NCI-H2029 treated with DMSO at 0.1 percent for 48 hours (cell line): Measurements from ENCODE around the gene THSD7A.

Source experiments
- DNase-seq: peaks from one replicate; lab custom pipeline; 2025; lab: John Stamatoyannopoulos, UW

The THSD7A gene

DNA sequence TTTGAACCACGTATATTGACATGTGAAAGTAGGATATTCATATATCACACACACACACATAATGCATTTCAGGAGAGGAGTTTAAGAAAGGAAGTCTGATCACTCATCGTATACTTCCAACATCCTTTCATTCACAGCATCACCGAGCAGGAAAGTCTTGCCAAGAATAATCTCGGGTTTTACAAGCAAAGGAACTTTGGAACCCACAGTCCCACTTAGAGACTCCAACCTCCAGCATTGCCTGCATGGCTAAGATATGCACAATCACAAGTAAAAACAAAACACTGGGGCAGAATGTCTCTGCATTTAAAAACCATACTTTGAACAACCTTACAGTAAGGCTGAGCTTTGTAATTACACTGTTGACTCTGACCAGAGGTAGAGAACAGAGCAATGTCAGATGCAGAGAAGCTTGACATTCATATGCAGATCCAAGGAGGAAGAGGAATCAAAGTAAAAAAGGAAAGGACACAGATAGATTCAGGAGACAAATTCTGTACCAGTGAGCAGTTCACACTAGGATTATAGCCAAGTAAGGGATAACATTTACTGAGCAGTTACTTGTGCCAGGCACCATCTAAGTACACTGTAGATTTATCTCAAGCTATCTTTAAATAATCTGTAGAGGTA, 14.8 kb downstream of the THSD7A start:
- no peak for DNase-seq

- DNase-seq = no peak
Observed at GRCh38 chr7:11811709-11812108, 20.3 kb downstream of the THSD7A start.

GRCh38 chr7:11810043-11810625, 21.9 kb downstream of the THSD7A start:
- DNase-seq = no peak

DNA sequence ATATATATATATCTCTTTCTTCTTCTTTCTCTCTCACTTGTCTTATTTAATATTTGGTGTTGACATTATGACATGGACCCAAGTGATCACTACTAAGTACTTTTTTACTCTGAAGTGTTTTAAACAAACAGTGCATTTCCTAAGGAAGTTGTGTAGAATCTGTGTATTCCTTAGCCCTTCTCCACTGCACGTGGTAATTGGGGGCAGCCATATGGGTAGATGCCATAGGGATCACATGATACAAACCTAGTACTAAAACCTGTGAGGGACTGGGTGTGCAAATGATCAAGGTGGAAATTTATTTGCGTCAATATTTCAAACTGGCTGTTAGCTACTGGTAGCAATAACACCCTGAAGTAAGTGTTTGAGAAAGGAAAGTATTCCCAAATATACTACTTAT, 25.0 kb downstream of the THSD7A start:
- no peak for DNase-seq

- no peak for DNase-seq
Observed at GRCh38 chr7:11804621-11805020, 27.4 kb downstream of the THSD7A start.

DNA sequence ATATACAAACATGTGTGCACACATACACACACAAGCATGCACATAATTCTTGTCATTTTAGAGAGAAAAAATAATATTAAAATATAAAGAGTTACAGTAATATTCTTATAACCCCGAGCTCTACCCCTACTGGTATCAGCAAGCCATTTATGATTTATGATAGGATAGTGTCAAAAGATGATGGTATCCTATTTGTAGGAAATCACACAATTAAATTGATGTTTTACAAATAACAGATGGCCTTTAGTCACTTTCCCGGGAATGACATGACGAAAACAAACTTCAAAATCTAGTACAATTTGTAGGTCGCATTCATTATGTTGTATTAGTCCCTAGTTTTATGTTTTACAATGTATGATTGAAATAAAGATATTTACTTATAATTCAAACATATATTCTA, 36.8 kb downstream of the THSD7A start:
- DNase-seq = no peak

- DNase-seq = no peak
Observed at GRCh38 chr7:11792166-11792565, 39.8 kb downstream of the THSD7A start.

DNA sequence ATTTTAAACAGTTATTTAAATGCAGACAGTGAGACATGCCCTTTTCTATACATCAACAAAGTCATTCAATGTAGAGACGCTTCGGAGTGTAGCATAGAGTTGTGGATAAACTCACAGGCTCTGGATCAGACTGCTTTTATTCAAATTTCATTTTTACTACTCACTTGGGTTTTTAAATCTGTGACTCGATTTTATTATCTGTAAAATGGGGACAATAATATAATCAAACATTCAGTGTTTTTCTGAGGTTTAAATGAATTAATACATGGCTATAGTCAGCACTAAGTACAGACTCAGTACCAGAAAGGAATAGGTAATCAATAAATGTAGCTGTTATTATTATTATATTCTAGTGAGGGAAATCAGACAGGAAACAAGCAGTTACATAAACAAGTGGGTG, 43.4 kb downstream of the THSD7A start:
- no peak for DNase-seq

DNA sequence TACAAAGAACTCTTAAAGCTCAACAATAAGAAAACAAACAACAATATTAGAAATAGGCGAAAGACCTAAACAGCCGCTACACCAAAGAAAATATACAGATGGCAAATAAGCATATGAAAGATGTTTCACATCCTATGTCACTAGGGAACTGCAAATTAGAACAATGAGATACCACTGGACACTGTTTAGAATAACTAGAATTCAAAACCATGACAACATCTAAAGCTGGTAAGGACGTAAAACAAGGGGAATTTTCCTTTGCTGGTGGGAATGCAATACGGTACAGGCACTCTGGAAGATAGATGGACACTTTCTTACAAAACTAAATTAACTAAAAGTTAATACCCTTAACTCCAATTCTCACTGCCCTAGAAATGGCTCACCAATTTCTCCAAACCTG, 44.5 kb downstream of the THSD7A start:
- no peak for DNase-seq

- no peak for DNase-seq
Observed at GRCh38 chr7:11786186-11786585, 45.8 kb downstream of the THSD7A start.

- no peak for DNase-seq
Observed at GRCh38 chr7:11784769-11785536, 47.0 kb downstream of the THSD7A start.

DNA sequence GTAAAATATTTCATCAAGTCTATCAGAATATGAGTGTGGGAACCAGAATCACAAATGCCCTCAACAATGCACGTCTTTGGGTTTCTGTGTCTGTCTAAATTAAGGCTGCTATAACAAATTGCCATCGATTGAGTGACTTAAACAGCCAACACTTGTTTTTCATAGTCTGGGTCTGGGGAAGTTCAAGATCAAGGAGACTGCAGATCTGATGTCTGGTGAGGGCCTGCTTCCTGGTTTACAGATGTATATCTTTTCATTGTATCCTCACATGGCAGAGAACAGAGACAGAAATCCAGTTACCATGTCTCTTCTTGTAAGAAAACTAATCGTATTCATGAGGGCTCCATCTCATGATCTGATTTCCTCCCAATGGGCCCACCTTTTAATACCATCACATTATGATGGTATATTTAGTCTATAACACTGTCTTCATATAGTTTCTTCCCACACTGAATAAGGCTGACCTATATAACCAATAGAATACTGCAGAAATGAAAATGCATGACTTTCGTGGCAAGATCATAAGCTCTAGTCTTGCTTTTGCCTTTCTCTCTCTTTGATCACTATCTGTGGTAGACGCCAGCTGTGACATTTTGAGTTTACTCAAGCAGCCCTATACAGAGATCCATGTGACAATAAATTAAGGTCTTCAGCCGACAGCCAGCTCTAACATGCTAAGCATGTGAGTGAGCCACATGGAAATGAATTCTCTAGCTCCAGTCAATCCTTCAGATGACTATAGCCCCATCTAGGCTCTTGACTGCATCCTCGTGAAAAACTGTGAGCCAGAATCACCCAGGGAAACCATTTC, 51.9 kb downstream of the THSD7A start:
- no peak for DNase-seq

DNA sequence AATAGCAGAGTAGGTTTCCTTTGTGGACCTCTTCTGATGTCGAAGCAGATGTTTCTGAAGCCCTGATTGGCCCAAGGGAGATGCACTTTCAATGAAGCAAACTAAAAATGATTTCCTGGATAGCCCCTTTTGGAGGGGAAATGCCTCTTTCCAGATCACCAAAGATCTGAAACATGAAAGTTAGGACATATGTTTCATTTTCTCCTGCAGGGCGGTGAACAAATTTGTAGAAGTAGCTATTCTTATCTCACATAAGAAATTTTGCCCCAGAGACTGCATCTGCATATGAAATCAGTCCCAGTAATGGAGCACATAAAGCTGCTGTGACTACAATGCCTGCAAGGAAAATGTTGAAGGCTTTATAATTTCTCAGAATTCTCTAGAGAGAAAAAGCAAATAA, 56.0 kb downstream of the THSD7A start:
- no peak for DNase-seq

DNA sequence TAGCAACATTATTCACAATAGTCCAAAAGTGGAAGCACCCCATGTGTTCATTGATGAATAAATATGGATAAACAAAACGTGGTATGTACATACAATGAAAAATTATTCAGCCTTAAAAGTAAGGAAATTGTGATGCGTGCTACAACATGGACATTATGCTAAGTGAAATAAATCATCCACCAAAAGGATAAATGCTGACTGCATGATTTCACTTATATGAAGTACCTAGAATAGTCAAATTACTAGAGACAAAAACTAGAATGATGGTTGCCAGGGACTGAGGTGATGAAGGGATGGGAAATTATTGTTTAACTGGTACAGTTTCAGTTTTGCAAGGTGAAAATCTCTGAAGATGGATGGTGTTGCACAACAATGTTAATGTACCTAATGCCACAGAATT, 56.6 kb downstream of the THSD7A start:
- DNase-seq = no peak

- DNase-seq = no peak
Observed at GRCh38 chr7:11768263-11768662, 63.7 kb downstream of the THSD7A start.

GRCh38 chr7:11767148-11767547, 64.8 kb downstream of the THSD7A start:
- no peak for DNase-seq

DNA sequence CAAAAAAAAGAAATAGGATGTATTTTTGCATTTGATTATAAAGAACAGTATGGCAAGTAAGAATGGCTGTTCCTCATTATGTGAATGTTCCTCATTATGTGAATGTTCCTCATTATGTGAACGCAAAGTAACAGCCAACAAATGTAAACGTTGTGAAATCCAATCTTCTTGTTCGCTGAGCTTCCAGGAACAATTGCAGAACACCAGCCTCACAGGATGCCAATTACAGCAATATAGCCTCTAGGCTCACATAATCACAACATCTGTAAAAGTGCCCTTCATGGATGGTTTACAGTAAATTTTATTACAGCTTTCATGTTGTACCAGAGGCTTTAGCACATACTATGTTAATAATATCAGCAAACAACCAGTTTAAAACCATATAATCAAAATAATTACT, 71.6 kb downstream of the THSD7A start:
- no peak for DNase-seq

GRCh38 chr7:11758627-11759111, 73.3 kb downstream of the THSD7A start:
- no peak for DNase-seq

DNA sequence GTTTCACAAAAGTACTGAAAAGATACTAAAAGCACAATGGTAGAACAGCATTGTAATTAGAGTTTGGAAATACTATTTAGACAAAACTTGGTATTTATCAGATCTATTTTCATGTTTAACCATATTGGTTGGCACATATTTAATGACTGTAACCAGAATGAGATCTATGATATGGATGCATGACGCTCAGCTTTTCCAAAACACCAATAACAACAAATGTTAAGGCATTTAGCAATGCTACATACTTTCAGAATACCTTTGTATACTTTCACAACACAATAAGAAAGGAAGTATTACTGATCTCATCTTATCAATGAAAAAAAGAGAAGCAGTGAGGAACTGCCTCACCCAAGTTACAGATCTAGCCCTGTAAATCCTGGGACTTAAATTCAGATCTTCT, 74.8 kb downstream of the THSD7A start:
- DNase-seq = no peak

- no peak for DNase-seq
Observed at GRCh38 chr7:11754933-11755332, 77.1 kb downstream of the THSD7A start.

DNA sequence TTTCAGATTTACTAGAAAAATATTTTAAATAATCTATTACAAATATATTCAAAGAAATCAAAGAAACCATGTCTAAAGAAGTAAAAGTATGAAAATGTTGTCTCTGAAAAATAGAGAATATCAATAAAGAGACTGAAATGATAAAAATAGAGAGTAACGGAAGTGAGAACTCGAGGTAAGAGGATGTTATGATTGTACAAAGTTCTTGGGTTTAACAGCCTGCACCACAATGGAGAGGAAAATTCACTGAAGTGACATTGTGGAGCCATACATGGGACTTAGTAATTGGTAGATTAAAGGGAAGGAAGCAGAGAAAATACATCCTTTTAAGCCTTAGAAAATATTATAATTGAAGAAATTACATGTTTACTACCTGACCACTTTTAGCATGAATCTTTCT, 77.9 kb downstream of the THSD7A start:
- DNase-seq = no peak

DNA sequence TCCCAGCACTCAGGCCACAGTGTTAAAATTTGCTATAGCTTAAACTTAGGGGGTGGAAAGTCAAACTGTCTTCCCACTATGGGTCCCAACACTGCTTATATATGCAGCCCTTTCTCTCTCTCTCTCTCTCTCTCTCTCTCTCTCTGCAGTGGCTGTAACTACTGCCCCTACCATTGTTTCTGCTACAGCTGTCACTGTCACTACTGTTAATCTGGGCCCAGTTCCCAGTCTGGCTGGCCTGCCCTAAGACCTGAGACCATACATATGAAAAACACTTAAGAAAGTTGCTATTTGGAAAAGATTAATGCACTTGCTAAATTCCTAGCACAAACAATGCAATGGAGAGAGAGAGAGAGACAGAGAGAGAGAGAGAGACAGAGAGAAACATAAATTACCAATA, 78.6 kb downstream of the THSD7A start:
- DNase-seq = no peak
